Sciatic nerve (tissue), 2 donors: ENCODE data around the gene TOP1. TPM values are rescaled to one million over a fixed set of nuclear protein-coding genes. Genes with fewer than 3 reads are reported as not detected.

ENCODE experiments used
- ATAC-seq: fragments of 200-7000 bp; cut with Tn5 transposase; one replicate; pipeline ENCODE4 v1.9.1; 2020; ENCODE audit warnings: mild to moderate bottlenecking, moderate library complexity
- DNase-seq: peaks from one replicate; pipeline ENCODE4 v3.0.0-alpha.2; 2020; ENCODE audit warnings: low spot score
- intact Hi-C: fragments of 100-400 bp; cut with DNase I; formaldehyde crosslinking; loops from one replicate; pipeline ENCODE4 v1.14.2; 2022
- total RNA-seq: library from RNA; stranded (reverse); fragmentation: NEBNext Ultra II Directional; extraction: Animal tissue kit (Norgen Biotek cat#: 25700); gene quantifications from one replicate; pipeline ENCODE4 v1.2.1, GENCODE V29; 2021
- donor health status: DM: no; HTN: no; CAD: no.
- donor health status: DM: no; HTN: no; CAD: no.

Gene TOP1
- total RNA-seq, 1 donor from 2014 or later: 34.7 TPM

- ATAC-seq (no peak), DNase-seq (no peak)
- intact Hi-C loops: no loop called here
These were observed 107.5 kb downstream of the TOP1 start for GRCh38 chr20:41135888-41136679.

- intact Hi-C loops: no loop called here
- peak; percentile 95 for DNase-seq
These were observed 108.3 kb downstream of the TOP1 start, which contains the start of gene PLCG1 for GRCh38 chr20:41136680-41137613. TSS of gene PLCG1 (plus strand) at chr20:41137543. CDS start at chr20:41137642, 99 bp downstream.

GRCh38 chr20:41137614-41138474, 109.2 kb downstream of the TOP1 start:
- ATAC-seq (peak; percentile 57), DNase-seq (peak; percentile 90)
- intact Hi-C loops: no loop called here

More at GRCh38 chr20:41136680-41137613, 108.3 kb downstream of the TOP1 start, which contains the start of gene PLCG1:
- ATAC-seq: peak; percentile 85

- no peak for ATAC-seq
- intact Hi-C loops: no loop called here
- no peak for DNase-seq
These were observed 110.0 kb downstream of the TOP1 start for GRCh38 chr20:41138475-41139226.

GRCh38 chr20:41139227-41140093, 110.8 kb downstream of the TOP1 start:
- intact Hi-C loops: no loop called here
- ATAC-seq: no peak
- DNase-seq: no peak

GRCh38 chr20:41140226-41141133, 111.9 kb downstream of the TOP1 start:
- ATAC-seq (no peak), DNase-seq (no peak)
- intact Hi-C loops: no loop called here

- intact Hi-C loops: no loop called here
- DNase-seq (peak; percentile 77), ATAC-seq (peak; percentile 82)
These were observed 112.7 kb downstream of the TOP1 start for GRCh38 chr20:41141153-41141815.

- DNase-seq (no peak), ATAC-seq (no peak)
- intact Hi-C loops: no loop called here
These were observed 113.6 kb downstream of the TOP1 start for GRCh38 chr20:41142245-41142644.

- intact Hi-C loops: no loop called here
- no peak for DNase-seq
- ATAC-seq: no peak
These were observed 114.3 kb downstream of the TOP1 start for GRCh38 chr20:41142919-41143318.

GRCh38 chr20:41143354-41143753, 114.7 kb downstream of the TOP1 start:
- no peak for ATAC-seq
- intact Hi-C loops: no loop called here
- no peak for DNase-seq

- no peak for DNase-seq
- no peak for ATAC-seq
- intact Hi-C loops: no loop called here
These were observed 116.7 kb downstream of the TOP1 start for GRCh38 chr20:41145317-41145716.

GRCh38 chr20:41145821-41146620, 117.4 kb downstream of the TOP1 start:
- intact Hi-C loops: no loop called here
- ATAC-seq (no peak), DNase-seq (peak; percentile 59)

GRCh38 chr20:41147767-41148191, 119.2 kb downstream of the TOP1 start:
- intact Hi-C loops: no loop called here
- no peak for ATAC-seq
- DNase-seq: no peak

GRCh38 chr20:41148942-41149341, 120.3 kb downstream of the TOP1 start:
- no peak for DNase-seq
- intact Hi-C loops: no loop called here
- ATAC-seq: no peak

GRCh38 chr20:41150664-41151063, 122.0 kb downstream of the TOP1 start:
- intact Hi-C loops: no loop called here
- DNase-seq: no peak
- no peak for ATAC-seq
